ENCODE measurements around the gene RFC4.

DNA sequence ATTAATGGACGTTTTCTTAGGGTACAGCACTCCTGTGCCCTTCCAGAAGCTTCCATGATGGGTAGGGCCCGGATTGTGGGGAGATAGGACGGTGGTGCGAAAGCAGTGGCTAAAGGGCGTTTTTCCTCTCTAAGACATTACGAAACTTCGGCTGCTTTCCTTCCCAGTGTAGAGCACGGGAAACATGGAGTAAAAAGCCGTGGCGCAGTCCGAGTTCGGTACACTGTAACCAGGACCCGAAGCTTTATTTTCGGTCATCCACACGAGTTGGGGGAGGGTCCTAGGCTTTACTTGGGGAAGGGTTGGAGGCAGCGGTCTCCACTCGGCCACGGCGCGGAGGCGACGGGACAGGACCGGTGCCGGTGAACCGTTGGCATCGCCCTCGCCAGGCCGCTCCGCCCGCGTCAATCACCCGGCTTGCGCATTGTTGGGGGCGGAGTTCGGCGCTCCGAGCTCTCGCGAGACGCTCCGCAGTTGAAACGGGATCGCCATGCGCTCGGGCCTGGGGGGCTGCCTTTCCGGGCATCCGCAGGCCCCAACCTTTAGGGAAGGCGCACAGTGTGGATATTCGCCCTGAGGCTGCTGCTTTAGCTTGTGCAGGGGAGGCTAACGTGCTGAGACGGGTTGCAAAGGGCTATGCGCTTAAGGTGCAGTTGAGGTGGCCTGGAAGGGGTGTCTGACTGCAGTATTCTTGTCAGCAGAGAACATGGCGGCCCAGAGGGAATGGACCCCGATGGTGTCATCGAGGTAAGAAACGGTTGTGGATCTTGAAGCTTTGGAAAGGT is 22.4 kb downstream of the RFC4 start:
- no peak for TF ChIP-seq ZNF384 (IDR thresholded peaks at IDR 0.05; ENCODE audit: low read depth, low read length)
- TF ChIP-seq SMC3 (conservative IDR thresholded peaks at IDR 0.05; ENCODE audit: insufficient read depth, low read depth, low read length) = no peak

All from K562 (cell line).